GM19468 (cell line): ENCODE data around the gene BMP3.

Experiments
- ATAC-seq: cut with Tn5 transposase; IDR thresholded peaks from one replicate; pipeline ENCODE4 v1.9.1; 2021; ENCODE audit warnings: mild to moderate bottlenecking, moderate library complexity, moderate number of reproducible peaks; ENCODE audit not compliant: unreplicated experiment; ENCODE audit errors: extremely low read depth

BMP3 gene

GRCh38 chr4:81040012-81040659, 9.6 kb downstream of the BMP3 start:
- ATAC-seq: no peak

GRCh38 chr4:81042578-81043365, 12.3 kb downstream of the BMP3 start:
- no peak for ATAC-seq

DNA sequence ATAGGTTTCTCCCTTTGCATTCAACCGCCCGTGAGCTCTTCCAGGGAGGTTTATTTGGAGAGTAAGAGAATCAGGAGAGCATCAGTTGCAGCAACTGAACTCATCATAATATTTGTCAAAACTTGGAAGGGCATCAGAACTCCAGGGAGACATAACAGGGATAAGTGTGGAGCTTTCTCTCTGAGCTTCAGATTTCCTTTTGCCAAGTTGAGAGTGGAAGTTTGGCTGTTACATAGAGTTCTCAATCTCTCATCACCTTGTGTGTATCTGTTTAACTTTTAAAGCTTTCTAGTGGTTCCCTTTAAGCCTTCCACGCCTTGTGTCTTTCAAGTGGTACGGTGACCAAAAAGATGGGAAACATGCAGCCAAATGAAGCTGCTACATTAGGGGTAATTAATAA, 18.8 kb downstream of the BMP3 start:
- no peak for ATAC-seq

DNA sequence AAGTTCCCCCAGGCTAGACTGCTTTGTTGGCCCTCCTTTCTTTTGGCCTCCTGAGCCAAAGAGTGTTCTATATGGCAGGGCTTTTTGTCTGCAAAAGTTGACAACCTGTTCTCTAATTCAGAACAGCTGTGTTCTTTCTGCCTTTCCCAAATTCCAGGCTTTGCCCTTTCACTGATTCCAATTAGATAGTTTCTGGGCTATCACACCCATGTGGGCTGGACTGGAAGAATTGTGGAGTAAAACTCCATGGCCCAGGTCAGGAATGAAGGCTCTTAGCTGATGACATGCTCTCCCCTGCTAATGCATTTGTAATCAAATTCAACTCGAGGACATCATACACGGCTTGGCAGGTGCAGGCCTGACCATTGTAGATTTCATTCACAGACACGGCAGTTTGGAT, 19.4 kb downstream of the BMP3 start:
- ATAC-seq: no peak

DNA sequence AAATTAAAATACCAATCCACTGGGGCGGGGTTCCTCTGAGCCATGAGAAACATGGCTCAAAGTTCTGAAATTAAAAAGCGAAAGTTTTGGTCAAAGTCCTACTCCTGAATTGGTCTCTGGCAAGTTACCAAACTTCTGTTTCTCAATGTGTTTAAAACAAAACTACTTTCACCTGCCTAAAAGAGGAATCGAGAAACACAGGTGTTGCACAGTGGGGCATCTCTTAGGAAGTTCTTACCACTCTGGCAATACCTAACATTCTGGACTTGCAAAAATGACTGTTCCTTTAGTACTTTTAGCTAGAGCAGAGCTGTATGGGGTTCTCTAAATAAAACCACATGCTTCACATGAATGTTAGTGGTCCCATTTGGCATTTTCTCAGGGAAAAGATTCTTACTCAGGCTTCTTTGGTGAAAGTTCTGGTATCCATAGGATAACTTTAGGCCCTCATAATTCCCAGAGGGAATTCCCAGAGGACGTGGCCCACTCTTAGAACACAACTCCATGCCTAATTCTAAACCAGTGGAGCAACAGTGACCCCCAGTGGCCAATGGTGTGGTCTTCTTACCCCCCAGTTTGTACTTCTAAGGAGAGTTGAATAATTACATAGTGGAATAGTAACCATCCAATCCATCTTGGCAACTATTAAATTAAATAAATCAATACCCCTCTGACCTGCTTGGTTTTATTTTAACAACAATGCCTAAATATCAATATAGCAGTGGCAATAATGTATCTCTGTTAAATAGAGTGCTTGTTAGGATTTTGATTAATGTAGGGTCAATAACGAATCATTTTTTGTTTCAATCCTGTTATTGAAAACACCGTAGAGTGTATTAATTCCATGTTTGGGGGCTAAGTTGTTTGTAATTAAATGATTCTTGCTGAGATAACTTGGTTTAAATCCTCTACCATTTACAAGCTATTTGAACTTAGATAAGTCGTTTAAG, 21.9 kb downstream of the BMP3 start:
- ATAC-seq: peak; percentile 94

DNA sequence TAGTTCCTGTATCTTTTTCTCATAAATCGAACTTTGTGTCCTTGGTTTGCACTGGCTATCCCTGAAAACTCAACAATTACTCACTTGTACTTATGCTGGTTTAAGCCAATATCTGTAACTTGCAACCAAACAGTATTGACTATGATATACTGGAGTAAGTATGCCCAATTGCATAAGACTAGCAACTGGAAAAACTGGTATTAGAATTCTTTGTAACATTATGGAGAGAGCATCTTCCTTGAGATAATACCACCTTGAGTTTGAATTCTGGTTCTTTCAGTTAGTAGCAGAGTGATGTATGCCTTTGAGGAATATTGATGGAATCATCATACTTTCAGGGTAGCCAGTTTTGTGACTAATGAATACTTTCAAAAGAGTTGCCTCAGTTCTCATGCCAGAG, 28.1 kb downstream of the BMP3 start:
- no peak for ATAC-seq

- ATAC-seq: no peak
These were observed 30.3 kb downstream of the BMP3 start for GRCh38 chr4:81060587-81061343.

DNA sequence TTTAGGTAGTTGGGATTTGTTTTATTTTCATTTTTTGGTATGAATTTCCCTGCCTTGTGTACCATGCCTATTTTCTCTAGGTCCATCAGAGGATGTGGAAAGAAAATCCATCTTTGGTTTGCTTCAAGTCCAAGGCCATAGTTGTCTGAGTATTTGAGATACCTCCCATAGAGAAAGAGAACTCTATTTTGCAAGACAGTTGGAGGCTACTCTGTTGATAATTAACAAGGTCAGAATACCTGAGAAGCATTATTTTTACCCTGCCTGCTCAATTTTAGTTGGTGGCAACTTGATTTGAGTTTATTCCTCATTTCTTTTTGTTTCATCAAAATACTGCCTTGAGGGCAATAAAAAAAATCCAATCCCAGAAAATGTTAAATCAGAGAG, 30.8 kb downstream of the BMP3 start:
- ATAC-seq: no peak

GRCh38 chr4:81062001-81062400, 31.5 kb downstream of the BMP3 start:
- ATAC-seq: no peak

DNA sequence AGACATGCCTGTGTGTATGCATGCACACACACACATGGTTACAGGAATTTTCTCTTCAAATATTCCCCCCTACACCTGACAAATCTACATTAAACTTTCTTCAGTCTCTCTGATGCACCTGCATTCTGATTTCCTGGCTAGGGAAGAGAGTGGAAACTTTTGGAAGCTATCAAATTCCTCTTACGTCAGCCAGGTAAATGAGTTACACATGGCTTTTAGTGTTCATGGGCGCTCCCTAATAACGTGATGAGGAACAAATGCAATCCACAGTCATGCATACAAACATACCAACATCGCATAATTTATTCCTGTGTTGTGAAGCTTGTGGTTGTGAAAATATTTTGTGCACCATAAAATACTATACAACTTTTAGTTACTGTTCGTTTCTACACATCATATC, 34.9 kb downstream of the BMP3 start:
- ATAC-seq: no peak

- peak; percentile 75 for ATAC-seq
These were observed 39.3 kb downstream of the BMP3 start for GRCh38 chr4:81069706-81070331.

DNA sequence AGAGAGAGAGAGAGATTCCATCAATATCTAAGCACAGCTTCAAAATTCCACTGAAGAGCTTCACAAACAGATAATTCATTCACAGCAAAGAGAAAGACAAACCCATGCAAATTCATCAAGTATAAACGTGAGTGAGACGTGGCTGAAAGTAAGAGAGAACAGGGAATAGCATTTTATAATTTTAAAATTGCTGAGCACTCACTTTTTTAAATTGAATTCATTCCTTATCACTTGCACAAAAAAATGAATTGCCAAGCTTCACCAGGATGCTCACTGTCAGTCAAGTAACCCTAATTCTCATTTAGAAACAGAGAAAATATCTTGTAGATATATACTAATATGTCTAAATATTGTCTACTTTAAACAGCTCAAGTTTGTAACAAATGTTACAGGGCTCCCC, 40.5 kb downstream of the BMP3 start:
- no peak for ATAC-seq

DNA sequence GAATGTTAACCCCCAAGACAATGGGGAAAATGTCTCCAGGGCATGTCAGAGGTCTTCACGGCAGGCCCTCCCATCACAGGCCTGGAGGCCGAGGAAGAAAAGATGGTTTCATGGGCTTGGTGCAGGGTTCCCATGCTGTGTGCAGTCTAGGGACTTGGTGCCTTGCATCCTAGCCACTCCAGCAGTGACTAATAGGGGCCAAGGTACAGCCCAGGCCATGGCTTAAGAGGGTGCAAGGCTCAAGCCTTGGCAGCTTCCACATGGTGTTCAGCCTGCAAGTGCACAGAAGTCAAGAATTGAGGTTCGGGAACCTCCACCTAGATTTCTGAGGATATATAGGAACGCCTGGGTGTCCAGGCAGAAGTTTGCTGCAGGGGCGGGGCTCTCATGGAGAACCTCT, 50.6 kb downstream of the BMP3 start:
- ATAC-seq: no peak

GRCh38 chr4:81084029-81084428, 53.5 kb downstream of the BMP3 start:
- no peak for ATAC-seq

GRCh38 chr4:81084634-81085033, 54.1 kb downstream of the BMP3 start:
- no peak for ATAC-seq

DNA sequence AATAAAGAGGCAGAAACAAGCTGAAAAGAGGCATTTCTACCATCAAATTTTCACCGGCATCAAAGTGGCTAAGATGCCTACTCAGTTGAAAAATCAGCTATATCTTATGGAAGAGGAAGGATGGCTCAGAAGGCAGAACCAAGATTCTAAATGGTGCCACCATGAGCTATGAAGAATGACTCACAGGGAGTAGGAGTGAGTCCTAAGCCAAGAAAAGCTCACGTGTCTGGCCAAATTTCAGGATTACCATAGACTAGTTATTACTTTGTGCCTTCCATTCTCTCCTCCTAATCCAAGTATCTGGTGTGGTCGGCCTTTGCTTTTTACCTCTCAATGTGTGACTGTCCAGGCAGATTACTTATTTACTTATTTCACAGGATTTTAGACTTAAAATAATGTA, 54.8 kb downstream of the BMP3 start:
- ATAC-seq: no peak

GRCh38 chr4:81085979-81086378, 55.5 kb downstream of the BMP3 start:
- no peak for ATAC-seq

DNA sequence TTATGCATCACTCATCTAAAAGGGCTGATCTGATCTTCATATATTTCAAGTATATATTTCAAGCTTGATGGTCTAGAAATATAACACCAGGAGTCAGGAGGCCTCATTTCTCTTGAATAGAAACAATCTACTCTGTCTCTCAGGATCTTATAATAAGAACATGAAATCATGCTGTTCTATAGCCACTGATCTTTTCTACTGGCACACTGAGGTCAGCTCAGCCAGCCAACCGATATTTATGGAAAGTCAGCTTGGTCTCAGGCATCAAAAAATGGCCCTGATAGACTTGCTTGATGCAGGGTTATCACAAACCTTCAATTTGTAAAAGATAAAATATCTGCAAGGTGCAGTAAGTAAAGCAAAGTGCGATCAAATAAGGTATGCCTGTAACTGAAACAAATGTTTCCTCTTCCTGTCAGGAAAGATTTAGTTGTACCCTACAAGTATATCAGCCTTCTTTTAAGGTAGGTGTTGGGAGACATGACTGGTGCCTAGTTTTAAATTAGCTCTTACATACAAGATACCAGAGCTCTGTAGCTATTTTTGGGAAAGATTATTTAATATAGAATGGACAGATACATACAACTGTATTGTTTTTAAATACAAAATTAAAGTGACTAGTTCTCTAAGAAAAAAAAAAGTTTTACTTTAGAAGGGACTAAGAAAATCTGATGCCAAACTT, 63.4 kb downstream of the BMP3 start:
- ATAC-seq: no peak

- no peak for ATAC-seq
These were observed 64.9 kb downstream of the BMP3 start for GRCh38 chr4:81095389-81095788.
